Measurements from ENCODE around the gene GJB6.

The GJB6 gene

DNA sequence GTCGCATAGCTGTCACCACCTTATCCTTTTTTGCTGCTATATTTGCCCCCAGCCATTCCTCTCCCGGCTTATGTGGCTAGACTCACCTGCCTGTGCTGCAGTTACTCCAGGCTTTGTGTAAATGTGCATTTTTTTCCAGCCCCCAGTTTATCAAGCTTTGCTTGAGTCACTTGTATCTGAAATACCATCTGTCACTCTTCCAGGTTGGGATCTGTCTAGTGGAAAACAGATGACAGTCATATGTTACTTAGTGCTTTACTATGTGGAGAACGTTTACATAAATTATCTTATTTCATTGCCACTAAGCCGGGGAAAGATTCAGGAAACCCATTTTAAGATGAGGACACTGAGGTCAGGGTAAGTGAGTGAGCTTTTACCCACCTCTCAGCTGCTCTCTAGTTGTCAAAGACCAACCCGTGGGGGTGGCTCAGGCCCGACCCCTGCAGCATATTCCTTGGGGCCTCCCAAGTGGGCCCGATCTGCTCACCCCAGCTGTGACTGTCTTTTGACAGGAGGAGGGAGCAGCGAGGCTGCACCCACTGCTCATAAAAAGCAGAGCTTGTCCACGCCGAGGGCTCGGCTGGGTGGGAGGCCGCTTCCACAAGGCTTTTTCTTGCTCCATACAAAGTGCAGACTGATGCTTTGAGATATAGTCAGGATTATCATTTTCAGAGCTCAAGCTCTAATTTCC, 46.6 kb downstream of the GJB6 start:
- no peak for DNase-seq

DNA sequence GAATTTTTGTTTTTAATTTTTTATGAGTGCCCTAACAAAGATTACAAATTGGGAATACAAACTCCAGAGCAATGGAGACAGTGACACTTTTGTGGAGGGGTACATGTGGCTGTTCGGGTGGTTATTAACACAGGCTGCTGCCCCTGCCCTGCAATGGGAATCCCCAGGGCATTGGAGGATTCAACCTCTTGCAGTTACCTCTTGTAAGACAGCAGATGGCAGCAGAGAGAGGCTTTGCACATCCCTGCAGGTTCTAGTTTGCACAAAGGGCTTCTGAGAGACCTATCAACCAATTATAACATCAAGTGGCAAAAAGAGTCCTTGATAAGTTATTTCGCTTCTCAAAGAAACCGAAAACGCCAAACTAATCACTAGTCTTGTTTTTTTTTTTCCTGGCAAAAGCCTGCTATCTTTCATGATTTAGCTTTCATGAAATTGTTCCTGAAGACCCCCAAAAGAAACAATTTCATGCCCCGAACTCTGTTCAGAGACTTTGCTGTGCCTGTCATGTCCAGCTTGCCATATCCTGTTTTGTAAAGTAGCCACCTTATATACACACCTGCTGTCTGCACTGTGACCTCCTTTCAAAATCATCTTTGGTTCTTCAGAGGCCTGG, 49.8 kb downstream of the GJB6 start:
- DNase-seq, result peak; percentile 36 to 71

- no peak for DNase-seq
These were observed 50.9 kb downstream of the GJB6 start for GRCh38 chr13:20181188-20181587.

DNA sequence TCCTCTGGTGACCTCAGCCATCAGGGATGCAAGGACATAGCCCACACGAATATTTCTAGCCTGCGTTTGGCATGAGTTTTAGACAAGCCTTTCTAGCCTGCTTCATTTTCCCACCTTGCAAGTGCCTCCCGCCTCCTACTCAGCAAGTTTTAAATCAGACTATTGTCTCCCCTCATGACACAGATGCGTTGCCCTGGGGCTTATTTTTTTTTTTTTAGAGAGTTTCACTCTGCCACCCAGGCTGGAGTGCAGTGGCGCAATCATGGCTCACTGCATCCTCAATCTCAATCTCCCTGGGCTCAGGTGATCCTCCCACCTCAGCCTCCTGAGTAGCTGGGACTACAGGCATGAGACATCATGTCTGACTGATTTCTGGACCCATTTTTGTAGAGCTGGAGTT, 54.0 kb downstream of the GJB6 start:
- no peak for DNase-seq

DNA sequence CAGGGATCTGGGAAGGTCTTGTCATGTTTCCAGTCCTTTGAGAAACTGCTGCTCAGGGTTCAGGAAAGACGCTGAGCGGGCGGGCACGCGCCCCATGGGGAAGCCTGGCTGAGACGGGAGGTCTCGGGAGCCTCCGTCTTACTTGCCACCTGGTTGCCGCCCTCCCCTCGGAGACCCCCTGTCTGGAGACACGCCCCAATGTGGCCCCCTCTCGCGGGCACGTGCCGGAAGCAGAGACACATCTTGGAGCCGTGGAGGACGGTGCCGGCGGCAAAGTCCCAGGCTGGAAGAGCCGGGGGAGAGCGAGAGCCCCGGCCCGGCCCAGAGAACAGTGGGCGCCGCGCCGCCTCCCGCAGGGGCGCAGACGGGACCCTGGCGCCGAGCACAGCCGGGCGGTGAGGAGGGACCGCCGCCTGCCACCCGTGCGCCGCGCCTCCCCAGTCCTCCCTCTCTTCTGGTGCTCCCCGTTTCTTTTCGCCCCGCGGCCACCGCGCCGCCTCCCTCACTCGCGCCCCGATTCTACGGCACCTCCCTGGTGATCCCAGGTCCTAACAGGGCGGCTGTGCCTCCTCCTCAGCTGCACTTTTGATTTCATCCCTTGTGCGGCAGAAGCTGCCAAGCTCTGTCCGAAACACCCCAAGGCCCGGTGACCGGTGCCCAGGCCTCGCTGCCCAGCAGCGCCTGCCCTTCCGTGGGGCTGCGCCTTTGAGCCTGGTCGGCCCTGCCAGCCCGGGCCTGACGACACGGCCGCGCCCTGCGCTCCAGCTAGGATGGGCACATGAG, 54.9 kb downstream of the GJB6 start:
- DNase-seq, result no peak

DNA sequence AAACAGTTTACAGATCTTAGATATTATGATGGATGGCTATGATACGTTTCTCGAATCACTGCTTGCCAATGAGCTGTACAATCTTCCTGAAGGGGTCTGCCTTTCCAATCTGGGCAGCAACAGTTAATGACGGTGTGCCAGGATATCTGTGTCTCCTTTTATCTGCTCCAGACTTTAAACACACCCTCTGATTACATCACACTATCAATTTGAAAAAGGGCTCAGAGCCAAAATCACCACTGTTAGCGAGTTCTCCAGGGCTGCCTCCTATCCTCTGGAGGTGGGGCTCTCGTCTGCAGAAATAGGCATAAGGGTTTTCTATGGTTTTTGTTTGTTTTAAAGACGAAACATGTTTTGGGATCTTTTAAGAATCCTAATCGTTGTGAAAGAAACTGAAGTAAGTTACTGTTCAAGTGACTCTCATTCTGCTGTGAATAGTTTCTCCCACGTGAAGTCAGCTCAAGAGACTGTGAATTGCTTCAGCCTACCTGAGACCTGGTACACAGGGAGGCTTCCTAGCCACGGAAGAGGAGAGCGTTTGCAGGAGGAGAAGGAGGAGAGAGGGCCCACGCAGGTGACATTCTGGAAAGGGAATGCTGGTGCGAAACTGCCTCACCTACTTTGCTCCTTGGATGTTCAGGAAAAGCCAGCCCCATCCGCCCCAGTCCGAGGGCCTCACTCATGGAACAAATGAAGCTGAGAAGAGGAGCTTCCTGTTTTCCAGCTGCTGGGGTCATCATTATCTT, 56.0 kb downstream of the GJB6 start:
- DNase-seq, result no peak

DNA sequence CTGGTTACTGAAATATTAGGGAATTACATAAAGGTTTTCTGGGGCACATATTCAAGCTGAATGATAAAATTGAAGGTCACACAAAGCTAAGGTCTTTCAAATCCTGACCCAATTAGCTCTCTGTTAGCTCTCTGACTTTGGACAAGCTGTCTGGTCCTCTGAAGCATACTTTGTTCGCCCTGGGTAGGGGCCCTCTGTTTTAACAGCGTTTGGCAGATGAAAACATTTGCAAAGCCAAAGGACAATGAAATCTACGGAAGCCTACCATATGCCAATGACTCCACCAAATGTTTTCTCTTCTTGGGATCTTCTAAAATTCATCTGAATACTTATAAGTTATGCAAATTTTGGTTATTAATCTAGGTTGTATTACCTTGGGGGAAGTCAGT, 56.7 kb downstream of the GJB6 start:
- no peak for DNase-seq

- DNase-seq, result no peak
These were observed 57.3 kb downstream of the GJB6 start for GRCh38 chr13:20174656-20175405.

DNA sequence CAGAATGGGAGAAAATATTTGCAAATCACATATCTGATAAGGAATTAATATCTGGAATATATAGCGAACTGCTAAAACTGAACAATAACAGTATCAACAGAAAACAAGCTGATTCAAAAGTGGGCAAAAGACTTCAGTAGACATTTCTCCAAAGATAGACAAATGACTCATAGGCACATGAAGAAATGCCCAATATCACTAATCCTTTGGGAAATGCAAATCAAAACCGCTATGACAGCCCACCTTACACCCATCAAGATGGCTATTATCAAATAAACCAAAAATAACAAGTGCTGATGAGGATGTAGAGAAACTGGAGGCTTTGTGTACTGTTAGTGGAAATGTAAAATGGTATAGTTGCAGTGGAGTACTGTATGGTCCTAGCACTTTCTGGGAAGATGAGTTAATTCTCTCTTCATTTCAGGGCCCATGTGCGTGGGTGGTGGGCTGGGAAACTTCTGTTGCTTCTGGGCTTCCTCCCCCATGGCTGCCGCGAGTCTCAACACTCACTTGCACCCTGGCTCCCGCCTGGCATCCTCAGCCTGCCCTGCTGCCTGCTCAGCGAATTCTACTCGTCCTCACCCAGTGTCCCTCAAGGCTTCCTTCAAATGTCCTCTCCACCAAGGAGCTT, 58.9 kb downstream of the GJB6 start:
- no peak for DNase-seq
